Spleen (tissue), 11 donors: ENCODE measurements around the gene NCAPG2. TPM values are rescaled to one million over a fixed set of nuclear protein-coding genes. Genes with fewer than 3 reads are reported as not detected.

ENCODE experiments used
- DNase-seq: peaks from one replicate; pipeline ENCODE4 v3.0.0-alpha.2; 2020
- H3K27ac ChIP-seq, 8 donors: fragments of 200-600 bp; sonication (generic) in 7 of 8; 1 replicate in 4 of 8; 2 replicates in 4 of 8; pipeline versions ENCODE4 v1.5.0 to v1.8.0; 2016 to 2021; ENCODE audit warnings: inconsistent platforms in 4 of 8, mild to moderate bottlenecking in 4 of 8, moderate library complexity in 1 of 8
- H3K27me3 ChIP-seq, 7 donors: fragments of 200-600 bp; sonication (generic) in 6 of 7; replicated peaks in 1 of 7; 1 replicate in 4 of 7; 2 replicates in 3 of 7; pipeline versions ENCODE4 v1.5.0 to v1.8.0; 2016 to 2021; ENCODE audit warnings: inconsistent platforms in 3 of 7, mild to moderate bottlenecking in 1 of 7
- H3K36me3 ChIP-seq, 6 donors: fragments of 200-600 bp; sonication (generic) in 5 of 6; 1 replicate in 4 of 6; 2 replicates in 2 of 6; pipeline versions ENCODE4 v1.5.0 to v1.8.0; 2016 to 2021; ENCODE audit warnings: inconsistent platforms in 2 of 6
- H3K4me1 ChIP-seq, 6 donors: fragments of 200-600 bp; sonication (generic) in 5 of 6; 1 replicate in 3 of 6; 2 replicates in 3 of 6; pipeline versions ENCODE4 v1.5.0 to v1.8.0; 2016 to 2021; ENCODE audit warnings: inconsistent platforms in 3 of 6
- H3K4me3 ChIP-seq, 8 donors: fragments of 200-600 bp; sonication (generic) in 7 of 8; 1 replicate in 4 of 8; 2 replicates in 4 of 8; pipeline versions ENCODE4 v1.5.0 to v1.8.0; 2016 to 2021; ENCODE audit warnings: inconsistent platforms in 4 of 8, mild to moderate bottlenecking in 4 of 8, moderate library complexity in 2 of 8
- H3K9me3 ChIP-seq, 8 donors: fragments of 200-600 bp; sonication (generic) in 7 of 8; 1 replicate in 4 of 8; 2 replicates in 4 of 8; pipeline versions ENCODE4 v1.5.0 to v1.8.0; 2016 to 2021; ENCODE audit warnings: inconsistent platforms in 4 of 8
- CTCF ChIP-seq, 11 experiments: fragments of 200-600 bp in 7 of 11; fragments of 450-650 bp in 4 of 11; sonication (generic) in 4 of 11; IDR thresholded peaks in 8 of 11; conservative IDR thresholded peaks in 3 of 11; 1 replicate in 7 of 11; 2 replicates in 4 of 11; pipeline versions ENCODE4 v1.4.0 to v1.8.0; 2016 to 2021; ENCODE audit warnings: antibody characterized with exemption in 11 of 11, inconsistent platforms in 4 of 11, mild to moderate bottlenecking in 1 of 11
- POLR2A ChIP-seq, 3 donors: fragments of 450-650 bp; IDR thresholded peaks; one replicate each; pipeline ENCODE4 v1.5.1; 2017; ENCODE audit warnings: antibody characterized with exemption in 3 of 3, mild to moderate bottlenecking in 1 of 3
- POLR2AphosphoS5 ChIP-seq, 3 donors: sonication (generic); formaldehyde crosslinking; IDR thresholded peaks; one replicate each; pipeline ENCODE4 v1.5.1; 2017; ENCODE audit warnings: antibody characterized with exemption in 3 of 3
- WGBS, 5 donors: extraction: QIAGEN DNeasy Blood & Tissue Kit in 3 of 5; methylation state at CpG; one replicate each; pipeline versions ENCODE4 v1.1.5 to v1.1.7; 2013 to 2018; 5-methylcytosine and 5-hydroxymethylcytosine counted together
- intact Hi-C: fragments of 100-400 bp; cut with DNase I; formaldehyde crosslinking; loops from one replicate; pipeline ENCODE4 v1.15.0; 2023; ENCODE audit warnings: low total_unique reads
- polyA plus RNA-seq, 3 donors: library from polyadenylated mRNA; stranded (reverse); fragments of 200-250 nt; gene quantifications; one replicate each; pipeline ENCODE4 v1.2.1, GENCODE V29; 2013
- total RNA-seq, 7 donors: library from RNA; depleted of rRNA in 3 of 7; stranded (reverse); fragments of >200 nt in 3 of 7; fragmentation: NEBNext Ultra II Directional in 4 of 7; extraction: Animal tissue kit (Norgen Biotek cat#: 25700) in 4 of 7; gene quantifications; one replicate each; pipeline versions ENCODE4 v1.1.0 to v1.2.1, GENCODE V29; 2016 to 2021
- donor health status: healthy with polysubstance abuse.
- donor health status: DM: no; HTN: no; CAD: no; lungs with moderate emphysema.
- donor health status: DM: no; HTN: no; CAD: no.
- donor health status: Bipolar disorder and iron deficiency.
- donor health status: healthy.
- donor health status: DM: no; HTN: no; CAD: no.
- donor health status: DM: yes; HTN: yes; CAD: no.

NCAPG2 gene
- total and polyA plus RNA-seq, 10 donors: 2.2 to 18.0 (median 10.8) TPM

GRCh38 chr7:158617737-158618128 is 86.9 kb downstream of the NCAPG2 start:
- TF ChIP-seq POLR2AphosphoS5 (IDR thresholded peaks at IDR 0.05): no peak
- no peak for TF ChIP-seq POLR2A (IDR thresholded peaks at IDR 0.05)
- no peak for TF ChIP-seq CTCF (IDR thresholded peaks at IDR 0.05 in 8 of 11, conservative IDR thresholded peaks at IDR 0.05 in 3 of 11)
- intact Hi-C loops: no loop called here
- WGBS, 5 donors: 90 to 97% (median 96%) methylated on average over 3 of the region's 3 CpGs
- Histone ChIP-seq H3K36me3 (no peaks in the 10 kb centered on the region), H3K27me3 (no peaks in the 10 kb centered on the region), H3K4me1 (no peaks in the 10 kb centered on the region), H3K9me3 (no peaks in the 10 kb centered on the region), H3K27ac (no peak overlapping the region), H3K4me3 (no peak overlapping the region)
- DNase-seq: no peak

- no peaks in the 10 kb centered on the region for H3K27me3 ChIP-seq
- 90 to 97% (median 94%) methylated on average over 2 of the region's 2 CpGs for WGBS, 5 donors
- H3K4me1 ChIP-seq: no peaks in the 10 kb centered on the region
- intact Hi-C loops: no loop called here
- no peak overlapping the region for H3K4me3 ChIP-seq
- DNase-seq: no peak
- no peaks in the 10 kb centered on the region for H3K9me3 ChIP-seq
- H3K36me3 ChIP-seq: no peaks in the 10 kb centered on the region
- H3K27ac ChIP-seq: no peak overlapping the region
- no peak for TF ChIP-seq CTCF (IDR thresholded peaks at IDR 0.05 in 8 of 11, conservative IDR thresholded peaks at IDR 0.05 in 3 of 11)
- no peak for TF ChIP-seq POLR2A (IDR thresholded peaks at IDR 0.05)
- TF ChIP-seq POLR2AphosphoS5 (IDR thresholded peaks at IDR 0.05): no peak
These were observed 88.6 kb downstream of the NCAPG2 start for GRCh38 chr7:158616050-158616449.

- H3K27me3 ChIP-seq: no peaks in the 10 kb centered on the region
- no peak for DNase-seq
- no peaks in the 10 kb centered on the region for H3K9me3 ChIP-seq
- TF ChIP-seq POLR2AphosphoS5 (IDR thresholded peaks at IDR 0.05) (no peak), CTCF (IDR thresholded peaks at IDR 0.05 in 8 of 11, conservative IDR thresholded peaks at IDR 0.05 in 3 of 11) (no peak), POLR2A (IDR thresholded peaks at IDR 0.05) (no peak)
- intact Hi-C loops: no loop called here
- no peaks in the 10 kb centered on the region for H3K36me3 ChIP-seq
- H3K4me3 ChIP-seq: no peak overlapping the region
- WGBS, 5 donors: 78 to 86% (median 82%) methylated on average over 1 of the region's 1 CpG
- H3K4me1 ChIP-seq: no peaks in the 10 kb centered on the region
- H3K27ac ChIP-seq: no peak overlapping the region
These were observed 89.9 kb downstream of the NCAPG2 start for GRCh38 chr7:158614700-158615099.

GRCh38 chr7:158613481-158613880 is 91.1 kb downstream of the NCAPG2 start:
- 67 to 87% (median 85%) methylated on average over 2 of the region's 2 CpGs for WGBS, 5 donors
- no peaks in the 10 kb centered on the region for H3K27me3 ChIP-seq
- H3K4me3 ChIP-seq: no peak overlapping the region
- no peaks in the 10 kb centered on the region for H3K4me1 ChIP-seq
- no peak overlapping the region for H3K27ac ChIP-seq
- H3K9me3 ChIP-seq: no peaks in the 10 kb centered on the region
- H3K36me3 ChIP-seq: no peaks in the 10 kb centered on the region
- no peak for DNase-seq
- TF ChIP-seq POLR2AphosphoS5 (IDR thresholded peaks at IDR 0.05) (no peak), CTCF (IDR thresholded peaks at IDR 0.05 in 8 of 11, conservative IDR thresholded peaks at IDR 0.05 in 3 of 11) (no peak), POLR2A (IDR thresholded peaks at IDR 0.05) (no peak)
- intact Hi-C loops: no loop called here
